BLaER1 (cell line): Measurements from ENCODE around the gene TOPBP1.

Experiments
- H3K27ac ChIP-seq: shearing (Covaris generic); formaldehyde crosslinking; 2 replicates; pipeline ENCODE4 v1.8.1; 2022
- H3K27me3 ChIP-seq: shearing (Covaris generic); formaldehyde crosslinking; 2 replicates; pipeline ENCODE4 v1.8.1; 2022
- H3K36me3 ChIP-seq: shearing (Covaris generic); formaldehyde crosslinking; 2 replicates; pipeline ENCODE4 v1.8.1; 2022
- H3K4me1 ChIP-seq: shearing (Covaris generic); formaldehyde crosslinking; 2 replicates; pipeline ENCODE4 v1.8.1; 2022
- H3K4me2 ChIP-seq: shearing (Covaris generic); formaldehyde crosslinking; 2 replicates; pipeline ENCODE4 v1.8.1; 2022
- H3K4me3 ChIP-seq: shearing (Covaris generic); formaldehyde crosslinking; 2 replicates; pipeline ENCODE4 v1.8.1; 2022
- H3K9ac ChIP-seq: shearing (Covaris generic); formaldehyde crosslinking; 2 replicates; pipeline ENCODE4 v1.8.1; 2022
- H3K9me3 ChIP-seq: shearing (Covaris generic); formaldehyde crosslinking; 2 replicates; pipeline ENCODE4 v1.8.1; 2022
- H4K20me1 ChIP-seq: shearing (Covaris generic); formaldehyde crosslinking; 2 replicates; pipeline ENCODE4 v1.8.1; 2022
- Cebpa-rat ChIP-seq: shearing (Covaris generic); IDR thresholded peaks from 2 replicates; pipeline ENCODE4 v1.8.1; 2022

Gene TOPBP1

GRCh38 chr3:133611534-133611933, 50.2 kb downstream of the TOPBP1 start:
- no peak overlapping the region for H3K9ac ChIP-seq
- no peaks in the 10 kb centered on the region for H3K27me3 ChIP-seq
- no peak overlapping the region for H3K27ac ChIP-seq
- no peak overlapping the region for H3K4me3 ChIP-seq
- H3K4me2 ChIP-seq: no peak overlapping the region
- H3K4me1 ChIP-seq: no peaks in the 10 kb centered on the region
- H3K9me3 ChIP-seq: 0 out of 2 replicates have a peak, but pooled peaks cover 3% of the 10 kb centered on the region
- TF ChIP-seq Cebpa-rat: no peak
- peaks cover 96% of the 10 kb centered on the region for H3K36me3 ChIP-seq
- no peaks in the 10 kb centered on the region for H4K20me1 ChIP-seq

GRCh38 chr3:133610031-133610430, 51.7 kb downstream of the TOPBP1 start:
- H4K20me1 ChIP-seq: no peaks in the 10 kb centered on the region
- peaks cover 92% of the 10 kb centered on the region for H3K36me3 ChIP-seq
- H3K4me3 ChIP-seq: no peak overlapping the region
- no peak overlapping the region for H3K4me2 ChIP-seq
- H3K9me3 ChIP-seq: 0 out of 2 replicates have a peak, but pooled peaks cover 3% of the 10 kb centered on the region
- H3K9ac ChIP-seq: no peak overlapping the region
- no peak for TF ChIP-seq Cebpa-rat
- no peaks in the 10 kb centered on the region for H3K4me1 ChIP-seq
- H3K27me3 ChIP-seq: no peaks in the 10 kb centered on the region
- H3K27ac ChIP-seq: no peak overlapping the region

GRCh38 chr3:133608388-133608787, 53.4 kb downstream of the TOPBP1 start:
- Histone ChIP-seq H3K4me3 (no peak overlapping the region), H3K36me3 (peaks cover 91% of the 10 kb centered on the region), H4K20me1 (no peaks in the 10 kb centered on the region), H3K4me1 (no peaks in the 10 kb centered on the region), H3K9me3 (0 out of 2 replicates have a peak, but pooled peaks cover 3% of the 10 kb centered on the region), H3K27me3 (no peaks in the 10 kb centered on the region), H3K27ac (no peak overlapping the region), H3K4me2 (no peak overlapping the region), H3K9ac (no peak overlapping the region)
- no peak for TF ChIP-seq Cebpa-rat

- H3K9ac ChIP-seq: no peak overlapping the region
- H3K27me3 ChIP-seq: no peaks in the 10 kb centered on the region
- H3K9me3 ChIP-seq: 0 out of 2 replicates have a peak, but pooled peaks cover 3% of the 10 kb centered on the region
- no peak overlapping the region for H3K27ac ChIP-seq
- no peak overlapping the region for H3K4me3 ChIP-seq
- H3K4me2 ChIP-seq: no peak overlapping the region
- no peak for TF ChIP-seq Cebpa-rat
- peaks cover 91% of the 10 kb centered on the region for H3K36me3 ChIP-seq
- no peaks in the 10 kb centered on the region for H4K20me1 ChIP-seq
- no peaks in the 10 kb centered on the region for H3K4me1 ChIP-seq
Measured at GRCh38 chr3:133607816-133608215, 53.9 kb downstream of the TOPBP1 start.

- Histone ChIP-seq H3K27me3 (no peaks in the 10 kb centered on the region), H3K36me3 (peaks cover 93% of the 10 kb centered on the region), H3K9me3 (0 out of 2 replicates have a peak, but pooled peaks cover 3% of the 10 kb centered on the region), H4K20me1 (no peaks in the 10 kb centered on the region), H3K27ac (no peak overlapping the region), H3K4me3 (no peak overlapping the region), H3K4me1 (no peaks in the 10 kb centered on the region), H3K4me2 (no peak overlapping the region), H3K9ac (no peak overlapping the region)
- no peak for TF ChIP-seq Cebpa-rat
Measured at GRCh38 chr3:133606902-133607301, 54.8 kb downstream of the TOPBP1 start.

GRCh38 chr3:133606342-133606741, 55.4 kb downstream of the TOPBP1 start:
- no peak for TF ChIP-seq Cebpa-rat
- Histone ChIP-seq H3K27ac (no peak overlapping the region), H3K27me3 (no peaks in the 10 kb centered on the region), H3K4me2 (no peak overlapping the region), H3K9ac (no peak overlapping the region), H3K4me1 (no peaks in the 10 kb centered on the region), H4K20me1 (no peaks in the 10 kb centered on the region), H3K36me3 (peaks cover 93% of the 10 kb centered on the region), H3K4me3 (no peak overlapping the region), H3K9me3 (0 out of 2 replicates have a peak, but pooled peaks cover 3% of the 10 kb centered on the region)

GRCh38 chr3:133600572-133601081, 61.1 kb downstream of the TOPBP1 start:
- no peak overlapping the region for H3K4me3 ChIP-seq
- H3K9me3 ChIP-seq: no peaks in the 10 kb centered on the region
- TF ChIP-seq Cebpa-rat: no peak
- H3K36me3 ChIP-seq: peaks cover 73% of the 10 kb centered on the region
- no peaks in the 10 kb centered on the region for H3K4me1 ChIP-seq
- H3K4me2 ChIP-seq: no peak overlapping the region
- no peak overlapping the region for H3K9ac ChIP-seq
- no peaks in the 10 kb centered on the region for H3K27me3 ChIP-seq
- H4K20me1 ChIP-seq: no peaks in the 10 kb centered on the region
- H3K27ac ChIP-seq: no peak overlapping the region

- Histone ChIP-seq H3K9me3 (no peaks in the 10 kb centered on the region), H3K36me3 (peaks cover 60% of the 10 kb centered on the region), H3K9ac (no peak overlapping the region), H3K4me1 (no peaks in the 10 kb centered on the region), H3K4me3 (no peak overlapping the region), H3K27me3 (no peaks in the 10 kb centered on the region), H3K4me2 (no peak overlapping the region), H4K20me1 (no peaks in the 10 kb centered on the region), H3K27ac (no peak overlapping the region)
- TF ChIP-seq Cebpa-rat: no peak
Measured at GRCh38 chr3:133599280-133599679, 62.5 kb downstream of the TOPBP1 start.

- Histone ChIP-seq H3K9me3 (no peaks in the 10 kb centered on the region), H4K20me1 (no peaks in the 10 kb centered on the region), H3K4me3 (no peak overlapping the region), H3K4me2 (no peak overlapping the region), H3K27me3 (no peaks in the 10 kb centered on the region), H3K9ac (no peak overlapping the region), H3K27ac (no peak overlapping the region), H3K36me3 (peaks cover 54% of the 10 kb centered on the region), H3K4me1 (no peaks in the 10 kb centered on the region)
- no peak for TF ChIP-seq Cebpa-rat
Measured at GRCh38 chr3:133598405-133598804, 63.3 kb downstream of the TOPBP1 start.

- Histone ChIP-seq H3K4me1 (no peaks in the 10 kb centered on the region), H3K9ac (no peak overlapping the region), H3K9me3 (no peaks in the 10 kb centered on the region), H3K27ac (no peak overlapping the region), H3K27me3 (no peaks in the 10 kb centered on the region), H3K4me2 (no peak overlapping the region), H3K36me3 (peaks cover 23% of the 10 kb centered on the region), H3K4me3 (no peak overlapping the region), H4K20me1 (peaks cover 4% of the 10 kb centered on the region)
- TF ChIP-seq Cebpa-rat: no peak
Measured at GRCh38 chr3:133595341-133595740, 66.4 kb downstream of the TOPBP1 start.

GRCh38 chr3:133593243-133593642, 68.5 kb downstream of the TOPBP1 start:
- Histone ChIP-seq H3K36me3 (peaks cover 26% of the 10 kb centered on the region), H3K9me3 (no peaks in the 10 kb centered on the region), H3K9ac (no peak overlapping the region), H4K20me1 (peaks cover 25% of the 10 kb centered on the region), H3K27ac (no peak overlapping the region), H3K4me3 (no peak overlapping the region), H3K4me1 (no peaks in the 10 kb centered on the region), H3K27me3 (no peaks in the 10 kb centered on the region), H3K4me2 (no peak overlapping the region)
- TF ChIP-seq Cebpa-rat: no peak
